KBM-7 (cell line): ENCODE measurements around the gene DCAF8L2.
"Not testable (repeated sequence)": the region's sequence is repeated elsewhere in the genome, so short reads cannot be mapped to it uniquely, and the experiment has no call there.

Source experiments
- DNase-seq: peaks from one replicate; pipeline ENCODE4 v3.0.0-alpha.2; 2015
- in situ Hi-C: fragments of 300-500 bp; cut with MboI; formaldehyde crosslinking; loops from 2 replicates; pipeline ENCODE4 v1.14.3; 2020; ENCODE audit warnings: low sequenced_read_pairs, low pct_unique_long_range_greater_than_20kb, mixed read lengths

Gene DCAF8L2

DNA sequence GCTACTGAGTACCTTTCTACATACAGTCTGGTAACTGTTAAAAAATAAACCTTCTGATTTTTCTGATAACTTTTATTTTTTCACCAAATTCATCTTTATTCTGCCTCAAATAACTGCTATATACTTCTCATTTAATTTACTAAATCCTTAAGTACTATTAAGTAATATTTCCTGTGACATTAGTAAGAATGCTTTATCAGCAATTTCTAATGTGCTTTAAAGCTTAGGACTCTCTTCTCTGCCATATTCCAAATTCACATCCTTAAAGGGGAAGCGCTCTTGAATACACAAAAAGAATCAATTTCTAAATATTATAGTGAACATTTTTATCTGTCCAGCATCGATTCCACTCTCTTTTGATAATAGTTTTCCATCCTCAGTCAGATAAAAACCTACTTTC lies 81.1 kb downstream of the DCAF8L2 start:
- no peak for DNase-seq
- in situ Hi-C loops = no loop called here

- no peak for DNase-seq
- in situ Hi-C loops = no loop called here
These were observed 84.3 kb downstream of the DCAF8L2 start for GRCh38 chrX:27674491-27674890.

GRCh38 chrX:27675493-27675892 lies 85.3 kb downstream of the DCAF8L2 start:
- in situ Hi-C loops = no loop called here
- no peak for DNase-seq

- in situ Hi-C loops = no loop called here
- DNase-seq = peak; percentile 46
These were observed 89.1 kb downstream of the DCAF8L2 start for GRCh38 chrX:27679281-27679680.

- in situ Hi-C loops = no loop called here
- no peak for DNase-seq
These were observed 90.6 kb downstream of the DCAF8L2 start for GRCh38 chrX:27680726-27681125.

DNA sequence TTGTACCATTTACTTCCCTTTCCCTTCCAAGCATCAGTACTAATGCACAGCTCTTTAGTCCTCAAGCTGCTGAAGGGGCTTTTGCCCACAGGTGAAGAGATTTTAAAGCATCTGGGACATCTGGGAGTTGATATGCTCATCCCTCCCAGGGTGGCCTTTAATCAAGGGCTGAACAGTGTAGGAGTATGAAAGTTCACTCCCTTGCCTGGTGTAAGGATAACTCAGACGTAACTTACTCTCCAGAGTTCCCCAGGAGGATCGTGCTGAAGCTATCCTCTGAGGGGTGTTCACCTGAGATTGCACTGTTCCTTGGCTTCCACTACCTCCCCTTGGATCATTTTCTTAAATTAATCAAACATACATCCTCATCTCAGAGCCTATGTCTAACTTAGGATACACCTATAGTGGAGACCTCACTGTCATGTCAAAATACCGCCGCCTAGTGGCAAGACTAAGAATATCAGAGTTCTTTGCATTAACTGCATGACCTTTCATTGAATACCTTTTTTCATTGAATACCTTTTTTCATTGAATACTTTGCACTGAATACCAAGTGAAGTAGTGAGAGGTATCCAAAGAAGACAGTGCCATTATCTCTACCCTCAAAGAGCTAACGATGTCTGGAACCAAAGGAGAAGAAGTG lies 93.5 kb downstream of the DCAF8L2 start:
- peak; percentile 43 for DNase-seq
- in situ Hi-C loops = not testable (repeated sequence)

- no peak for DNase-seq
- in situ Hi-C loops = no loop called here
These were observed 104.5 kb downstream of the DCAF8L2 start for GRCh38 chrX:27694667-27695066.

GRCh38 chrX:27706526-27706925 lies 116.4 kb downstream of the DCAF8L2 start:
- no peak for DNase-seq
- in situ Hi-C loops = no loop called here

DNA sequence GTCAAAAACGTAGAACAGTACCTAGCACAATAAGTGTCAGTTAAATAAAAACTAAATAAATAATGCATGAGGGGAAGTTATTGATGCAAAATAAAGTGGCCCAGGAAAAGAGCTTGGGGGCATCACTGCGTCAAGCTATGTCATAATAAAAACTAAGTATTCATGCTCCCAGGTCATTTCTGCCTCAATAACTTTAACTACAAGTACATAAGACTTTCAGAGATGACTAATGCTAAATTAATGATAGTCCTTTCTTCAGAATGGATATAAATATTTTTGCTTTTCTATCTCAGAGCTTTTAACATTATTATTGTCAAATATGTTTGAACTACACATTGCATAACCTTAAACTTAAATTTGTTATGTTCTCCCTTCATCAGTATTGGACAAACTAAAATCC lies 125.5 kb downstream of the DCAF8L2 start:
- DNase-seq = no peak
- in situ Hi-C loops = no loop called here

DNA sequence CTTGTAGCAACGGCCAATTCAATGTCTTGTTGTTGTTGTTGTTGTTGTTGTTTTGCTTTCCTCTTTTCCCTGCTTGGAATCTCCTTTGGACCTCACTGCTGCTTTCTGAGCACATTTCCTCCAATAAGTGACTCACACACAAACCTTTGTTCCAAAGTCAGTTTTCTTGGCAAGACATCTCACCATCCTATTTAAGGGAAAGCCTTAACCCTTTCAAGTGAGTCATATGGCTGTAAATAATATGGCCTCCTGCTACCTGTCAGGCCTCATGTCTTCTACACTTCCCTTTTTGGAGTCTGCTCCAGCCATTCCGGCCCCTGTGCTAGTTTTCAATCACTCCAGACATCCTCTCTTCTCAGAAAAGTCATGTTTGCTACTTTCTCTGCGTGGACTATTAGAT lies 138.1 kb downstream of the DCAF8L2 start:
- DNase-seq = no peak
- in situ Hi-C loops = no loop called here

- in situ Hi-C loops = no loop called here
These were observed 141.8 kb downstream of the DCAF8L2 start for GRCh38 chrX:27731962-27732361.

GRCh38 chrX:27735914-27736313 lies 145.8 kb downstream of the DCAF8L2 start:
- no peak for DNase-seq
- in situ Hi-C loops = no loop called here

More at GRCh38 chrX:27731962-27732361, 141.8 kb downstream of the DCAF8L2 start:
- no peak for DNase-seq

GRCh38 chrX:27740933-27741332 lies 150.8 kb downstream of the DCAF8L2 start:
- in situ Hi-C loops = no loop called here
- DNase-seq = no peak

GRCh38 chrX:27743521-27743920 lies 153.4 kb downstream of the DCAF8L2 start:
- DNase-seq, in situ Hi-C loops: not testable (repeated sequence)

DNA sequence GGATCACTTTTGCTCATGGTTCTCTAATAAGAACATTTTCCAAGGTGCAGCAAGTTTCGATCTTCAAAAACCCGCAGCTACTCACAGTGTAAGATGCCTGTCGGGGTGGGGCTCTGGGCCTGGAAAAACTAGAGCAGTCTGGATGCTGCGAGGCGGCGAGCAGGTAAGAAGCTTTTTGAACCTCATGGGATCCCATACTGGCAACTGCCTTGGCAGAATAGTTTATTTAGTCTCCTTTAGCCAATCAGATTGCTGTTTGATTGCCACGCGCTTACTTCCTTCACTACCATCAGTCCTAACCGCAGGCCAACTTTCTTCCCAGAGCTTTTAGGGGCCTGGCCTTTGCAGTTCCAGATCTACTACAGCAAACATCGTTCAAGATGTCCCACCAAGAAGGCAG lies 156.4 kb downstream of the DCAF8L2 start:
- in situ Hi-C loops = no loop called here
- DNase-seq = no peak

- DNase-seq, in situ Hi-C loops: not testable (repeated sequence)
These were observed 160.2 kb downstream of the DCAF8L2 start for GRCh38 chrX:27750298-27750697.

GRCh38 chrX:27751976-27752375 lies 161.8 kb downstream of the DCAF8L2 start:
- in situ Hi-C loops = no loop called here
- no peak for DNase-seq

DNA sequence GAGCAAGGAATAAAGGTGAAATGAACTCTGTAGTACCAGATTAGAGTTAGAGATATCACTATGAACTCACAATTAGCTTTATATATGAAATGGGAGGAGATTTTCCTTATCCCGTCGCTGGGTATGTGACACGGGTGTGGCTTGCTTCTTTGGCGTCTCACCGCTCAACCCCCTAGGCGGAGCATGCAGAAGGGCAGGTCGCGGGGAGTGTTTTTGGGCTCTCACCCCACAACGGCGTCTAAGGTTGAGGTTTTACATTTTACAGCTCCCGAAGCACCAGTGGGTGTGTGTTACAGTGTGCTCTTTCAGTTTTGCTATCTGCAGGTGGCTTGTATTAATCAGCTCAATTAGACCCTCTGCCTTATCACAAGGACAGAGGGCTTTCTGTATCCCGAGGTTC lies 175.6 kb downstream of the DCAF8L2 start:
- in situ Hi-C loops = no loop called here
- no peak for DNase-seq

- in situ Hi-C loops = no loop called here
- no peak for DNase-seq
These were observed 177.2 kb downstream of the DCAF8L2 start for GRCh38 chrX:27767387-27767786.

- in situ Hi-C loops = no loop called here
- DNase-seq = no peak
These were observed 185.8 kb downstream of the DCAF8L2 start for GRCh38 chrX:27775984-27776383.

- in situ Hi-C loops = no loop called here
- DNase-seq = no peak
These were observed 206.6 kb downstream of the DCAF8L2 start for GRCh38 chrX:27796640-27797257.
